Liver (tissue), 9 donors: ENCODE data around the gene RAB31. TPM values are rescaled to one million over a fixed set of nuclear protein-coding genes. Genes with fewer than 3 reads are reported as not detected.

Experiments
- DNase-seq: peaks from one replicate; pipeline ENCODE4 v3.0.0-alpha.2; 2017; ENCODE audit warnings: low spot score
- H3K27ac ChIP-seq, 2 donors: one replicate each; pipeline ENCODE4 v1.7.0; 2013; ENCODE audit warnings: inconsistent platforms in 2 of 2, low read length in 2 of 2, control low read depth in 1 of 2, low read depth in 1 of 2, mild to moderate bottlenecking in 1 of 2
- H3K27me3 ChIP-seq, 4 donors: one replicate each; pipeline versions ENCODE4 v1.6.1 to v1.7.0; 2013; ENCODE audit warnings: low read length in 3 of 4, inconsistent platforms in 1 of 4, mild to moderate bottlenecking in 1 of 4, moderate library complexity in 1 of 4; ENCODE audit not compliant: control insufficient read depth in 4 of 4, insufficient read depth in 4 of 4
- H3K36me3 ChIP-seq, 4 donors: one replicate each; pipeline versions ENCODE4 v1.6.1 to v1.7.0; 2013; ENCODE audit warnings: low read length in 3 of 4, mild to moderate bottlenecking in 3 of 4, low read depth in 1 of 4, moderate library complexity in 1 of 4; ENCODE audit not compliant: control insufficient read depth in 4 of 4, insufficient read depth in 3 of 4
- H3K4me1 ChIP-seq, 4 donors: one replicate each; pipeline versions ENCODE4 v1.6.1 to v1.7.0; 2013; ENCODE audit warnings: low read length in 3 of 4, mild to moderate bottlenecking in 3 of 4, moderate library complexity in 1 of 4; ENCODE audit not compliant: control insufficient read depth in 4 of 4, insufficient read depth in 4 of 4
- H3K4me3 ChIP-seq, 3 donors: one replicate each; pipeline versions ENCODE4 v1.6.1 to v1.7.0; 2013; ENCODE audit warnings: low read length in 3 of 3, control low read depth in 1 of 3, low read depth in 1 of 3, mild to moderate bottlenecking in 1 of 3
- H3K9ac ChIP-seq, 2 donors: one replicate each; pipeline ENCODE4 v1.7.0; 2013; ENCODE audit warnings: low read length in 2 of 2, mild to moderate bottlenecking in 2 of 2, moderate library complexity in 2 of 2, control low read depth in 1 of 2, low read depth in 1 of 2
- H3K9me3 ChIP-seq, 4 donors: one replicate each; pipeline versions ENCODE4 v1.6.1 to v1.7.0; 2013; ENCODE audit warnings: low read length in 3 of 4; ENCODE audit not compliant: control insufficient read depth in 4 of 4
- ATF3 ChIP-seq: IDR thresholded peaks from 2 replicates; pipeline ENCODE4 v1.6.1; 2016; ENCODE audit warnings: antibody characterized with exemption
- CTCF ChIP-seq: fragments of 150-350 bp; IDR thresholded peaks from 2 replicates; pipeline ENCODE4 v1.5.1; 2017; ENCODE audit warnings: improper control_type of control experiment, low read depth, low read length; ENCODE audit not compliant: missing input control
- FOXA1 ChIP-seq: IDR thresholded peaks from 2 replicates; pipeline ENCODE4 v1.6.1; 2016; ENCODE audit warnings: antibody characterized with exemption
- FOXA2 ChIP-seq: IDR thresholded peaks from 2 replicates; pipeline ENCODE4 v1.6.1; 2016; ENCODE audit warnings: antibody characterized with exemption
- HNF4A ChIP-seq, 2 donors: conservative IDR thresholded peaks; 2 replicates each; pipeline ENCODE4 v1.6.1; 2016; ENCODE audit warnings: antibody characterized with exemption in 2 of 2, mild to moderate bottlenecking in 2 of 2
- HNF4G ChIP-seq: IDR thresholded peaks from 2 replicates; pipeline ENCODE4 v1.6.1; 2016; ENCODE audit warnings: antibody characterized with exemption
- JUND ChIP-seq, 2 donors: IDR thresholded peaks; 2 replicates each; pipeline ENCODE4 v1.6.1; 2016; ENCODE audit warnings: antibody characterized with exemption in 2 of 2
- MAX ChIP-seq: IDR thresholded peaks from 2 replicates; pipeline ENCODE4 v1.6.1; 2016; ENCODE audit warnings: antibody characterized with exemption
- RAD21 ChIP-seq, 2 donors: IDR thresholded peaks; 2 replicates each; pipeline ENCODE4 v1.6.1; 2016; ENCODE audit warnings: antibody characterized with exemption in 2 of 2, mild to moderate bottlenecking in 2 of 2
- REST ChIP-seq: IDR thresholded peaks from 2 replicates; pipeline ENCODE4 v1.6.1; 2016; ENCODE audit warnings: antibody characterized with exemption, mild to moderate bottlenecking
- RXRA ChIP-seq, 2 donors: IDR thresholded peaks; 2 replicates each; pipeline ENCODE4 v1.6.1; 2017 to 2018; ENCODE audit warnings: antibody characterized with exemption in 2 of 2, mild to moderate bottlenecking in 1 of 2
- SP1 ChIP-seq: IDR thresholded peaks from 2 replicates; pipeline ENCODE4 v1.6.1; 2018; ENCODE audit warnings: antibody characterized with exemption, mild to moderate bottlenecking
- YY1 ChIP-seq: IDR thresholded peaks from 2 replicates; pipeline ENCODE4 v1.6.1; 2016; ENCODE audit warnings: antibody characterized with exemption, mild to moderate bottlenecking
- ZBTB33 ChIP-seq: IDR thresholded peaks from 2 replicates; pipeline ENCODE4 v1.6.1; 2016; ENCODE audit warnings: antibody characterized with exemption
- WGBS: extraction: QIAGEN DNeasy Blood & Tissue Kit; methylation state at CpG from one replicate; pipeline ENCODE4 v1.1.7; 2013; 5-methylcytosine and 5-hydroxymethylcytosine counted together
- polyA plus RNA-seq, 2 donors: library from polyadenylated mRNA; stranded (reverse) in 1 of 2; unstranded in 1 of 2; fragments of 200-250 nt in 1 of 2; fragments of >200 nt in 1 of 2; fragmentation: Nextera tagmentation in 1 of 2; extraction: Ambion mirVana in 1 of 2; gene quantifications; one replicate each; pipeline versions ENCODE4 v1.2.1 to v1.2.3, GENCODE V29; 2013 to 2015
- total RNA-seq, 2 donors: library from RNA; depleted of rRNA; stranded (reverse); fragments of >200 nt; gene quantifications; one replicate each; pipeline ENCODE4 v1.2.3, GENCODE V29; 2014
- donor health status: healthy.
- donor health status: healthy.
- donor health status: healthy.
- donor health status: healthy.
- donor health status: healthy.

RAB31 gene
- total and polyA plus RNA-seq, 4 donors = 3.6 to 12.8 (median 9.7) TPM

GRCh38 chr18:9848170-9848879, 140.2 kb downstream of the RAB31 start (continued):
- TF ChIP-seq REST (no peak), HNF4A (conservative IDR thresholded peaks at IDR 0.05) (no peak), JUND (IDR thresholded peaks at IDR 0.05) (no peak), MAX (no peak), FOXA2 (no peak), SP1 (no peak), ATF3 (no peak)

GRCh38 chr18:9849407-9850283, 141.5 kb downstream of the RAB31 start:
- TF ChIP-seq CTCF = no peak
- no peak for TF ChIP-seq JUND (IDR thresholded peaks at IDR 0.05)
- TF ChIP-seq FOXA1 = no peak
- TF ChIP-seq HNF4A (conservative IDR thresholded peaks at IDR 0.05) = no peak
- no peak for TF ChIP-seq RAD21 (IDR thresholded peaks at IDR 0.05)
- no peak for TF ChIP-seq ZBTB33
- no peak for TF ChIP-seq FOXA2
- no peak for TF ChIP-seq HNF4G
- no peak for TF ChIP-seq MAX
- TF ChIP-seq RXRA (IDR thresholded peaks at IDR 0.05) = no peak
- TF ChIP-seq YY1 = no peak
- Histone ChIP-seq H3K36me3 (no peaks in the 10 kb centered on the region), H3K9ac (no peak overlapping the region), H3K27ac (peak overlapping the region in 1 of 2 donors; percentile 19), H3K4me3 (no peak overlapping the region), H3K4me1 (no peaks in the 10 kb centered on the region), H3K27me3 (no peaks in the 10 kb centered on the region), H3K9me3 (no peaks in the 10 kb centered on the region)
- WGBS = 74% methylated on average over 18 of the region's 18 CpGs
- peak; percentile 56 for DNase-seq
